IMR-90 (cell line): ENCODE results near the gene TAS2R1. TPM values are rescaled to one million over a fixed set of nuclear protein-coding genes. Genes with fewer than 3 reads are reported as not detected.

Experiments used
- ATAC-seq: fragments of 200-7000 bp; cut with Tn5 transposase; 2 replicates; pipeline ENCODE4 v1.9.1; 2020; ENCODE audit warnings: low read depth, mild to moderate bottlenecking, moderate library complexity
- BruUV-seq: library from RNA; stranded (reverse); fragments of 400-500 nt; replicated peaks from 2 replicates; lab custom pipeline; 2021; lab: Mats Ljungman, UMichigan
- CTCF ChIA-PET: fragments of 300-600 bp; formaldehyde crosslinking; extraction: SDS; loops from one replicate; lab custom pipeline; 2021; ENCODE audit warnings: antibody characterized with exemption; lab: Yijun Ruan, JAX
- POLR2A ChIA-PET: fragments of 300-600 bp; sonication (Branson Sonifier 250); formaldehyde crosslinking; loops from one replicate; lab custom pipeline; 2022; ENCODE audit warnings: antibody characterized with exemption; ENCODE audit not compliant: unreplicated experiment; lab: Charles Lee
- DNase-seq: peaks from one replicate; pipeline ENCODE4 v3.0.0; 2013
- H2AFZ ChIP-seq: replicated peaks from 2 replicates; pipeline ENCODE3; 2013; ENCODE audit warnings: low read length, mild to moderate bottlenecking; ENCODE audit not compliant: poor library complexity
- H2AK5ac ChIP-seq: 2 replicates; pipeline ENCODE4 v1.6.1; 2013; ENCODE audit warnings: low read depth, low read length, inconsistent platforms
- H2AK9ac ChIP-seq: replicated peaks from 2 replicates; pipeline ENCODE3; 2013; ENCODE audit warnings: mild to moderate bottlenecking, low read depth, low read length, moderate library complexity; ENCODE audit not compliant: poor library complexity
- H2BK120ac ChIP-seq: 2 replicates; pipeline ENCODE4 v1.6.1; 2013; ENCODE audit warnings: low read depth, low read length, inconsistent platforms
- H2BK15ac ChIP-seq: 3 replicates; pipeline ENCODE4 v1.6.1; 2013; ENCODE audit warnings: low read depth, low read length, inconsistent platforms
- H2BK20ac ChIP-seq: 2 replicates; pipeline ENCODE4 v1.6.1; 2013; ENCODE audit warnings: low read depth, mild to moderate bottlenecking, inconsistent platforms, low read length, moderate library complexity
- H2BK5ac ChIP-seq: 2 replicates; pipeline ENCODE4 v1.6.1; 2013; ENCODE audit warnings: mild to moderate bottlenecking, low read depth, low read length, inconsistent platforms; ENCODE audit not compliant: poor library complexity, severe bottlenecking
- H3K14ac ChIP-seq: replicated peaks from 2 replicates; pipeline ENCODE4 v1.6.1; 2013; ENCODE audit warnings: low read depth, low read length, inconsistent platforms
- H3K18ac ChIP-seq: 2 replicates; pipeline ENCODE4 v1.6.1; 2013; ENCODE audit warnings: low read depth, low read length, control low read depth
- H3K23ac ChIP-seq: 2 replicates; pipeline ENCODE4 v1.6.1; 2013; ENCODE audit warnings: low read depth, low read length, inconsistent platforms
- H3K27ac ChIP-seq: 2 replicates; pipeline ENCODE4 v1.5.1; 2013; ENCODE audit warnings: mild to moderate bottlenecking, control low read depth, low read length; ENCODE audit not compliant: insufficient read depth
- H3K27me3 ChIP-seq: 2 replicates; pipeline ENCODE4 v1.6.1; 2013; ENCODE audit warnings: low read length; ENCODE audit not compliant: control insufficient read depth, insufficient read depth
- H3K36me3 ChIP-seq: 2 replicates; pipeline ENCODE4 v1.6.1; 2013; ENCODE audit warnings: low read length, mixed read lengths; ENCODE audit not compliant: control insufficient read depth, insufficient read depth
- H3K4ac ChIP-seq: 2 replicates; pipeline ENCODE4 v1.6.1; 2013; ENCODE audit warnings: low read depth, low read length, inconsistent platforms
- H3K4me1 ChIP-seq: 2 replicates; pipeline ENCODE4 v1.6.1; 2013; ENCODE audit warnings: low read length, mixed read lengths; ENCODE audit not compliant: control insufficient read depth, insufficient read depth
- H3K4me2 ChIP-seq: 2 replicates; pipeline ENCODE4 v1.6.1; 2013; ENCODE audit warnings: low read depth, mild to moderate bottlenecking, control low read depth, low read length, moderate library complexity
- H3K4me3 ChIP-seq: 2 replicates; pipeline ENCODE4 v1.5.1; 2013; ENCODE audit warnings: low read depth, mild to moderate bottlenecking, control low read depth, low read length, moderate library complexity; ENCODE audit not compliant: insufficient read depth
- H3K56ac ChIP-seq: 2 replicates; pipeline ENCODE4 v1.6.1; 2013; ENCODE audit warnings: low read length, inconsistent platforms; ENCODE audit not compliant: insufficient read depth; ENCODE audit errors: extremely low read depth
- H3K79me1 ChIP-seq, 2 experiments: 2 replicates each; pipeline ENCODE4 v1.6.1; 2013; ENCODE audit warnings: low read length in 2 of 2, inconsistent platforms in 1 of 2, low read depth in 1 of 2
- H3K9ac ChIP-seq: 2 replicates; pipeline ENCODE4 v1.6.1; 2013; ENCODE audit warnings: low read depth, low read length, control low read depth
- H3K9me1 ChIP-seq: 2 replicates; pipeline ENCODE4 v1.6.1; 2013; ENCODE audit warnings: low read length, inconsistent platforms; ENCODE audit not compliant: insufficient read depth
- H3K9me3 ChIP-seq: 2 replicates; pipeline ENCODE4 v1.6.1; 2013; ENCODE audit warnings: low read length; ENCODE audit not compliant: control insufficient read depth, insufficient read depth
- H4K20me1 ChIP-seq: 2 replicates; pipeline ENCODE4 v1.6.1; 2013; ENCODE audit warnings: low read length, inconsistent platforms; ENCODE audit not compliant: insufficient read depth
- H4K5ac ChIP-seq: 2 replicates; pipeline ENCODE4 v1.6.1; 2013; ENCODE audit warnings: mild to moderate bottlenecking, low read depth, low read length, control low read depth
- H4K8ac ChIP-seq, 2 experiments: 2 replicates each; pipeline ENCODE4 v1.6.1; 2013; ENCODE audit warnings: low read depth in 2 of 2, low read length in 2 of 2, control low read depth in 1 of 2, inconsistent platforms in 1 of 2
- H4K91ac ChIP-seq: 2 replicates; pipeline ENCODE4 v1.6.1; 2013; ENCODE audit warnings: low read depth, low read length, inconsistent platforms; ENCODE audit not compliant: insufficient read depth
- CEBPB ChIP-seq: IDR thresholded peaks from 2 replicates; pipeline ENCODE4 v1.6.1; 2012; ENCODE audit warnings: low read depth, low read length, improper control_type of control experiment
- FOS ChIP-seq: fragments of 150-350 bp; IDR thresholded peaks from 2 replicates; pipeline ENCODE4 v1.6.1; 2016; ENCODE audit warnings: low read depth, low read length
- MXI1 ChIP-seq: IDR thresholded peaks from 2 replicates; pipeline ENCODE4 v1.6.1; 2012; ENCODE audit warnings: low read depth, mild to moderate bottlenecking, low read length, moderate library complexity, borderline replicate concordance
- POLR2A ChIP-seq: IDR thresholded peaks from 2 replicates; pipeline ENCODE4 v1.6.1; 2012; ENCODE audit warnings: mild to moderate bottlenecking, low read depth, low read length
- WGBS, 2 experiments: methylation state at CpG; one replicate each; pipeline versions ENCODE4 v1.1.5 to v1.1.7; 2013; ENCODE audit warnings: missing lambda C conversion rate in 2 of 2; ENCODE audit not compliant: insufficient read length in 1 of 2; ENCODE audit errors: extremely low coverage in 2 of 2; 5-methylcytosine and 5-hydroxymethylcytosine counted together
- dilution Hi-C: fragments of 300-500 bp; cut with HindIII; formaldehyde crosslinking; loops from one replicate; pipeline ENCODE4 v1.14.3; 2018; ENCODE audit warnings: low sequenced_read_pairs; ENCODE audit not compliant: unreplicated experiment
- in situ Hi-C: fragments of 300-500 bp; cut with MboI; formaldehyde crosslinking; loops from 3 replicates; pipeline ENCODE4 v1.14.3; 2019; ENCODE audit warnings: low sequenced_read_pairs, inconsistent platforms, mixed read lengths
- intact Hi-C: fragments of 100-400 bp; cut with micrococcal nuclease; formaldehyde crosslinking; loops from 2 replicates; pipeline ENCODE4 v1.10.0; 2022
- polyA plus RNA-seq, 3 experiments: library from polyadenylated mRNA; depleted of rRNA; stranded (reverse); fragments of >200 nt; gene quantifications; 2 replicates each; pipeline ENCODE4 v1.2.3, GENCODE V29; 2012; ENCODE audit warnings: low replicate concordance in 1 of 3
- total RNA-seq: library from RNA; depleted of rRNA; stranded (reverse); fragments of >200 nt; gene quantifications from 2 replicates; pipeline ENCODE4 v1.2.3, GENCODE V29; 2012
- TF ChIP-seq, protein P1 (sequence below): conservative IDR thresholded peaks from 2 replicates; pipeline ENCODE4 v1.5.1; 2012; ENCODE audit warnings: mild to moderate bottlenecking, low read depth, low read length, improper control_type of control experiment

TAS2R1 gene
- total and polyA plus RNA-seq, 2 of the 4 experiments (the other 2 are of a cell fraction), result not detected

DNA sequence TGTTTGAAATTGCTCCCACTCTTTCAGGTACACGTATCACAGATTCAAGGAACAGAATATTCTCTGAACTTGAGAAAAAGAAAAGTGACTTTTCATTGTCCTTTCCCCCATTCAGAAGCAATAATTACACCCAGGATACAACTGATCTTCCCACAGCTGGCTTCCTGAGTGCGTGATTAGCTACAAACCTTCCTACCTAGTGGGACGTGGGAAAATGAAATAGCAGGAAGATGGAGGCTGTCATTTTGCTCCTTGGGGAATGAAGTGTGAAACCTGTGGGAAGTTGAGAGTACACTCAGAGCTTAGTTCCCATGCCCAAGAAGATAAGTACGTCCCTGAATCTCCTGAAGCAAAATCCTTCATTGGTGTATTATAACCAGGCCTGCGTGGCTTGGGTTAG, 2.6 kb downstream of the TAS2R1 start:
- Histone ChIP-seq H4K91ac (no peak overlapping the region), H3K14ac (no peak overlapping the region), H3K9ac (no peak overlapping the region), H4K8ac (no peak overlapping the region), H3K9me1 (peaks cover 14% of the 10 kb centered on the region), H3K36me3 (no peaks in the 10 kb centered on the region), H3K9me3 (no peaks in the 10 kb centered on the region), H3K18ac (no peak overlapping the region), H3K4me3 (no peak overlapping the region), H3K56ac (no peak overlapping the region), H3K4me2 (no peak overlapping the region), H2BK20ac (no peak overlapping the region), H4K20me1 (no peaks in the 10 kb centered on the region), H2AK5ac (no peak overlapping the region), H3K27ac (no peak overlapping the region), H3K4me1 (peaks cover 7% of the 10 kb centered on the region), H3K27me3 (no peaks in the 10 kb centered on the region), H3K79me1 (no peaks in the 10 kb centered on the region), H2BK5ac (no peak overlapping the region), H3K4ac (no peak overlapping the region), H3K23ac (no peak overlapping the region), H4K5ac (no peak overlapping the region), H2BK120ac (no peak overlapping the region), H2BK15ac (no peak overlapping the region), H2AK9ac (no peak overlapping the region), H2AFZ (no peak overlapping the region)
- no peak for ATAC-seq
- intact Hi-C loops, result no loop called here
- DNase-seq, result no peak
- CTCF ChIA-PET, result no interaction called here
- WGBS, 2 experiments, result 80% methylated on average over 1 of the region's 5 CpGs; no CpG with 5 or more reads in 1 of the 2 experiments
- in situ Hi-C loops, result no loop called here
- POLR2A ChIA-PET, result no interaction called here
- TF ChIP-seq MXI1 (no peak), CEBPB (no peak), POLR2A (no peak), FOS (no peak)
- TF ChIP-seq, protein P1, sequence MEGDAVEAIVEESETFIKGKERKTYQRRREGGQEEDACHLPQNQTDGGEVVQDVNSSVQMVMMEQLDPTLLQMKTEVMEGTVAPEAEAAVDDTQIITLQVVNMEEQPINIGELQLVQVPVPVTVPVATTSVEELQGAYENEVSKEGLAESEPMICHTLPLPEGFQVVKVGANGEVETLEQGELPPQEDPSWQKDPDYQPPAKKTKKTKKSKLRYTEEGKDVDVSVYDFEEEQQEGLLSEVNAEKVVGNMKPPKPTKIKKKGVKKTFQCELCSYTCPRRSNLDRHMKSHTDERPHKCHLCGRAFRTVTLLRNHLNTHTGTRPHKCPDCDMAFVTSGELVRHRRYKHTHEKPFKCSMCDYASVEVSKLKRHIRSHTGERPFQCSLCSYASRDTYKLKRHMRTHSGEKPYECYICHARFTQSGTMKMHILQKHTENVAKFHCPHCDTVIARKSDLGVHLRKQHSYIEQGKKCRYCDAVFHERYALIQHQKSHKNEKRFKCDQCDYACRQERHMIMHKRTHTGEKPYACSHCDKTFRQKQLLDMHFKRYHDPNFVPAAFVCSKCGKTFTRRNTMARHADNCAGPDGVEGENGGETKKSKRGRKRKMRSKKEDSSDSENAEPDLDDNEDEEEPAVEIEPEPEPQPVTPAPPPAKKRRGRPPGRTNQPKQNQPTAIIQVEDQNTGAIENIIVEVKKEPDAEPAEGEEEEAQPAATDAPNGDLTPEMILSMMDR, result no peak
- dilution Hi-C loops, result no loop called here
- BruUV-seq, result no TSS peak
